HG03460 (cell line): Measurements from ENCODE around the gene CHDH.

Source experiments
- ATAC-seq: cut with Tn5 transposase; IDR thresholded peaks from one replicate; pipeline ENCODE4 v1.9.1; 2021; ENCODE audit not compliant: unreplicated experiment

CHDH gene

GRCh38 chr3:53794597-53794996 lies 51.6 kb downstream of the CHDH start:
- no peak for ATAC-seq

GRCh38 chr3:53792866-53793265 lies 53.4 kb downstream of the CHDH start:
- ATAC-seq: no peak

- ATAC-seq: no peak
These were observed 54.9 kb downstream of the CHDH start for GRCh38 chr3:53791317-53791716.

- no peak for ATAC-seq
These were observed 55.7 kb downstream of the CHDH start for GRCh38 chr3:53790470-53790869.

GRCh38 chr3:53789459-53789858 lies 56.8 kb downstream of the CHDH start:
- no peak for ATAC-seq

- no peak for ATAC-seq
These were observed 58.2 kb downstream of the CHDH start for GRCh38 chr3:53788038-53788437.

GRCh38 chr3:53787016-53787415 lies 59.2 kb downstream of the CHDH start:
- no peak for ATAC-seq

- ATAC-seq: no peak
These were observed 65.4 kb downstream of the CHDH start for GRCh38 chr3:53780806-53781205.

- no peak for ATAC-seq
These were observed 66.0 kb downstream of the CHDH start for GRCh38 chr3:53780171-53780570.

- no peak for ATAC-seq
These were observed 68.1 kb downstream of the CHDH start for GRCh38 chr3:53778153-53778552.

- ATAC-seq: no peak
These were observed 68.8 kb downstream of the CHDH start for GRCh38 chr3:53777468-53777867.

- ATAC-seq: no peak
These were observed 69.6 kb downstream of the CHDH start for GRCh38 chr3:53776494-53777101.

- no peak for ATAC-seq
These were observed 70.4 kb downstream of the CHDH start for GRCh38 chr3:53775834-53776251.

GRCh38 chr3:53775018-53775417 lies 71.2 kb downstream of the CHDH start:
- no peak for ATAC-seq

- ATAC-seq: no peak
These were observed 71.8 kb downstream of the CHDH start for GRCh38 chr3:53774414-53774813.

GRCh38 chr3:53773611-53774368 lies 72.4 kb downstream of the CHDH start:
- peak; percentile 88 for ATAC-seq

GRCh38 chr3:53773021-53773436 lies 73.2 kb downstream of the CHDH start:
- no peak for ATAC-seq

GRCh38 chr3:53772562-53772961 lies 73.7 kb downstream of the CHDH start:
- ATAC-seq: no peak

GRCh38 chr3:53768478-53769459 lies 77.5 kb downstream of the CHDH start:
- ATAC-seq: no peak

- ATAC-seq: no peak
These were observed 79.5 kb downstream of the CHDH start for GRCh38 chr3:53766706-53767105.

GRCh38 chr3:53765753-53766152 lies 80.5 kb downstream of the CHDH start:
- no peak for ATAC-seq
